Coronary artery (tissue), 2 donors: Measurements from ENCODE around the gene KDM5B.

Experiments
- DNase-seq: peaks from one replicate; pipeline ENCODE4 v3.0.0-alpha.2; 2017; ENCODE audit warnings: low spot score
- H3K27ac ChIP-seq, 2 donors: fragments of 200-600 bp; sonication (generic); one replicate each; pipeline ENCODE4 v1.5.1; 2016 to 2019
- H3K4me3 ChIP-seq: fragments of 200-600 bp; sonication (generic); 2 replicates; pipeline ENCODE4 v1.5.1; 2016; ENCODE audit warnings: mild to moderate bottlenecking, moderate library complexity
- TF ChIP-seq, protein P1 (sequence below): fragments of 200-600 bp; sonication (generic); IDR thresholded peaks from one replicate; pipeline ENCODE4 v1.5.1; 2019; ENCODE audit warnings: antibody characterized with exemption

The KDM5B gene

DNA sequence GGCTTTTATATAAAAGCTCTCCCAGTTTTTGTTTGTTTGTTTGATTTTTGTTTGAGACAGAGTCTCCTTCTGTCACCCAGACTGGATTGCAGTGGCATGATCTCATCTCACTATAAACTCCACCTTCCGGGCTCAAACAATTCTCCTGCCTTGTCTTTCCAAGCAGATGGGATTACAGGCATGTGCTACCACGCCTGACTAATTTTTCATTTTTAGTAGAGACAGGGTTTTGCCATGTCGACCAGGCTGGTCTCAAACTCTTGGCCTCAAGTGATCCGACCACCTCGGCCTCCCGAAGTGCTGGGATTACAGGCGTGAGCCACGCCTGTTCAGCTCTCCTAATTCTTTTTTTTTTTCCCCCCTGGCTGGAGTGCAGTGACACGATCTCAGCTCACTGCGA is 6.9 kb upstream of the KDM5B start:
- H3K4me3 ChIP-seq, result no peak overlapping the region
- DNase-seq, result no peak
- TF ChIP-seq, protein P1, sequence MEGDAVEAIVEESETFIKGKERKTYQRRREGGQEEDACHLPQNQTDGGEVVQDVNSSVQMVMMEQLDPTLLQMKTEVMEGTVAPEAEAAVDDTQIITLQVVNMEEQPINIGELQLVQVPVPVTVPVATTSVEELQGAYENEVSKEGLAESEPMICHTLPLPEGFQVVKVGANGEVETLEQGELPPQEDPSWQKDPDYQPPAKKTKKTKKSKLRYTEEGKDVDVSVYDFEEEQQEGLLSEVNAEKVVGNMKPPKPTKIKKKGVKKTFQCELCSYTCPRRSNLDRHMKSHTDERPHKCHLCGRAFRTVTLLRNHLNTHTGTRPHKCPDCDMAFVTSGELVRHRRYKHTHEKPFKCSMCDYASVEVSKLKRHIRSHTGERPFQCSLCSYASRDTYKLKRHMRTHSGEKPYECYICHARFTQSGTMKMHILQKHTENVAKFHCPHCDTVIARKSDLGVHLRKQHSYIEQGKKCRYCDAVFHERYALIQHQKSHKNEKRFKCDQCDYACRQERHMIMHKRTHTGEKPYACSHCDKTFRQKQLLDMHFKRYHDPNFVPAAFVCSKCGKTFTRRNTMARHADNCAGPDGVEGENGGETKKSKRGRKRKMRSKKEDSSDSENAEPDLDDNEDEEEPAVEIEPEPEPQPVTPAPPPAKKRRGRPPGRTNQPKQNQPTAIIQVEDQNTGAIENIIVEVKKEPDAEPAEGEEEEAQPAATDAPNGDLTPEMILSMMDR, result no peak
- no peak overlapping the region for H3K27ac ChIP-seq

DNA sequence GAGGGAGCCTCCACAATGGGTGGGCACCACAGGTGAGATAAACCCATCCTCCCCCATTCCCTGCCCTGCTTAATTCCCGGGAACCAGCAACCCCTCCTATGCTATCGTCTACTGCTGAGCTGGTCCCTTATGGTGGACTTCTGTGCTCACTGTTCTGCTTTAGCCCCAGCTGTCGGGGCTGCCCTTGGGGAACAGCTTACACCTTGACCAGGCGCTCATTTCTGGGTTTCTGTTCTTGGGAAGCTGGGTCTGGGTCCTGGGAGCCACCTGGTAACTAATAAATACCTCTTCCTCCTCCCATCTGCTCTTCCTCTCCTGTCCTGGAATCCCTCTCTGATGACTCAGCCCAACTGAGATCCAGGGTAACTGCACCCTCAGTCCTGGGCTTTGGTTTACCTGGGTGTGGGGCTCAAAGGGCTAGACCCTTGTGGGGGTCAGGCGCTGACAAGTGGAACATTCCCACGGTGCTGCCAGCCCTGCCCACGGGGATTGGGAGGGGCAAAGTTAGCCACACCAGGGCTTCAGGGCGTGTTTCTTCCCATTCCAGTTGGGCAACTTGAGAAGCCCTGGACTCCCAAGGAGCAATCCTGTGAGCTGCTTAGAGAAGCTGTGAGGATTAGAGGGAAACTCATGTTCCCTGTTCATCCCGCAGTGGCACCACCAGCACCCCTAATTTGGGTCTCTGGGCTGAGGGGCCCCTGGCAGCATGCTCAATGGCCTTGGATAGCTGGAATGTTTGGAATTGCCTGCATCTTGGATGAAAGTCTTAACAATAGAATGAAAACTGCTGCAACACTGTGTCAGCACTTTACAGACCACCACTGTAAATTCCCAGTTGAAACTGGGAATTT is 4.2 kb upstream of the KDM5B start:
- TF ChIP-seq, protein P1, result no peak
- H3K4me3 ChIP-seq, result no peak overlapping the region
- H3K27ac ChIP-seq, result no peak overlapping the region
- DNase-seq, result no peak

DNA sequence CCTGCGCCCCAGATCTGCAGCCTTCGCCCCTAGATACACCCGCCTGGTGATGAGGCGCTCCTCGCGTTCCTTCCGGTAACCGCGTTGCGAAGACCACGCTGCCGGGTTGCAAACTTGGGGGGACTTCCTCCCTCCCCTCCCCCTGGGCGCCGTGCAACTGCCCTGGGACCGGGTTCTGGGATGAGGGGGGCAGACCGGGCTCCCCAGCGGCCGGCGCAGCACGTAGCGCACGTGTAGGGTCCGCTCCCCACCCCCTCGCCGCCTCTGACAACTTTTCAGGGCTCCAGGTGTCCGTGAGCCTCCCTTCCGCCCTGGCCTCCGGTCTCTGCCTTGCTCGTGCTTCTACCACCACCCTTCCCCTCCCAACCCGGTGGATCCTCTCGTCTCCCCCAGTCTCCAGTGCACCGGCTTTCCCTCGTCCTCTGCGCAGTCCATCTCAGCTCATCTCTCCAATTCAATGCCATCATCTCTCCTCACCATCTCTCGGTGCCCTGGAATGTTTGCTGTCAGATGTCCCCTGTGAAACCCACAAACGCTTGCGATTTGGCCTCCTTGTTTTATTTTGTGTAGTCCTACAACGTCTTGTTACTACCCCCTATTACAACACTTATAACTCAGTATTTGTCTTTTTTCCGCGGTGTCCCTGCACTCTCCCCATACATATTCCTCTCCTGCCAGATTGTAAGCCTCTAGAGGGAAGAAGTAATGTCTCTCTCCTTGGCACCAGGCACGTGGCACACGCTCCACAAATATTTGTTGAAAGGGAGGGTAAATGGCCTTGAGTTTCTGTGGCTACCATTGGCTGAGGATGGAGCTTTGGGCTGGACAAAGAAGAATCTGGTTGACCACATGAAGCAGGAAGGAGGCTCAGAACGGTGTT is 3.3 kb upstream of the KDM5B start:
- TF ChIP-seq, protein P1, result no peak
- no peak overlapping the region for H3K27ac ChIP-seq
- H3K4me3 ChIP-seq, result peak overlapping the region; percentile 78
- no peak for DNase-seq

DNA sequence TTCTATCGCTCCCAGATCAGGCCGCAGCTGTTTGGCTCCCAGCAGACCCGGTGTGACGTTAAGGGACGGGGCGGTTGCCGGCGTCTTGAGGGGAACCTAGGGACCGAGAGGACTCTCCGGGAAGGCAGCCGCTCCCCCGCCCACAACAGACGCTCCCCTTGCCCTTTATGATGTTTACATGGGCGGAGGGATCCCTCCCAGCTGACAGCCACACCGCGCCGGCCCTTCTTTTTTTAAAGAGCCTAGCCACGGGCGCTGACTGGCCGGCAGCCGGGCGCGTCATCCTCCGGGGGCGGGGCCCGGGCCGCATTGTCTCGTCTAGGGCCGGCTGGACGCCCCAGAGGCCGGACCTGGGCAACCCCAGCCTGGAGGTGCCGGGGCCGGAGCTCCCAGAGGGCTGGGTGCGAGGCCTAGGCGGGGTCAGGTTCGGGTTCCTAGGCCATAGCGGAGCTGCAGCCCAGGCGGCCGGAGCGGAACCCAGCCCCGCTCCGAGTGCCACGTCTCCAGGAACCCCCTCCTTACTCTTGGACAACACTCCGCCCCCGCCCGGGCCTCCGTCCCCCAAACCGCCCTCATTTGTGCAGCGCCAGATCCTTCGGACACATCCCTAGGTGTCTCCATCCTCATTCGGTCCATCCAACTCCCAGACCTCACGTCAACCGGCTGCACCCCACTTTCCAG is 2.5 kb upstream of the KDM5B start, which contains the start of gene PCAT6:
TSS of gene PCAT6 (plus strand) at position 340 of the 681 bp plus-strand sequence.
- TF ChIP-seq, protein P1, result no peak
- peak; percentile 92 for DNase-seq
- Histone ChIP-seq H3K27ac (peak within 1 kb of the TSS; percentile 60 to 81), H3K4me3 (peak within 1 kb of the TSS; percentile 78)

DNA sequence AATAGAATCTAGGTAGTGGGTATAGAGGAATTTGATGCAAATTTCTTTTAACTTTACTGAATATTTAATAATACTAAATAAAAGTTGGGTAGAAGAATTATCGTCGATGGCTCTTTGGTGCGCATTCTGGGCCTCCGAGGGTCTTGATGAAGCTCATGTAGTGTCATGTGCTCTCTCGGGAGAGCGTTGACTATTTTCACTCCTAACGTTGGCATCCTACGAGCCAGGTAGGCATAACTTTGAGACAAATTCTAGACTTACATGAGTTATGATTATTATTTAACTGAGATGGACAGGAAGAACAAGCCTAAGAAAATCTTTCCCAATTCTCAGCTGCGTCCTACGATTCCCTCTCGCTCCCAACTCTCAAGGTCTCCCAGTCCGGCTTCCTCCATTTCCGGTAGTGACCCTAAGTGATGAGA is 2.0 kb upstream of the KDM5B start:
- DNase-seq, result no peak
- Histone ChIP-seq H3K27ac (peak overlapping the region; percentile 60 to 81), H3K4me3 (peak overlapping the region; percentile 78)
- TF ChIP-seq, protein P1, result no peak

DNA sequence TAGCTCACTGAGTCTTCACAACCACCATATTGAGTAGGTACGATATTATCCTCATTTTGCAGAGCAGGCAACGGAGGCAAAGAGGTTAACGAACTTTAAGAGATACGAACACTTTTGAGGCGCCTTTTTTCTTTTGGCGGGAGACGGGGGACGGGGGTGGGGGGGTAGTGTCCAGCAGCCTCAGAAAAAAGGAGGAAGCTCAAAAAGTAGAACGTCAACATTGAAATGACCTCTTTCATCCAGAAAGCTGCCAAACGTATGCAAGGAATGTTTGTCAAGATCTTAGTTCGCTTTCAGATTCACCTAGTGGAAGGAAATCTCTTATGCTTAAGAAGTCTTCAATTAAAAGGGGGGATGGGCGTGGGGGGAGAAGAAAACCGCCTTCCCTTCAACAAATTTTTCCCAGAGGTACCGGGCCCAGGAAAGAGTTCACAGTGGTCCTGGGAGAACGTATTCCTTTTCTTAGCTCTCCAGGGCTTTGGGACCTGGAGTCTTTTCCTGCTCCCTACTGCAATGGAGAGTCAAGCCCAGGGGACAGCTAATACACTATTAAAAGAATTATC is 1.5 kb upstream of the KDM5B start:
- Histone ChIP-seq H3K27ac (peak overlapping the region in 1 of 2 donors; percentile 81), H3K4me3 (peak overlapping the region; percentile 78)
- TF ChIP-seq, protein P1, result no peak
- DNase-seq, result no peak
